ENCODE measurements around the gene MYO3B. TPM values are rescaled to one million over a fixed set of nuclear protein-coding genes. Genes with fewer than 3 reads are reported as not detected.

MYO3B gene
- total and polyA plus RNA-seq, 7 donors: 0.34 TPM; not detected in 6

DNA sequence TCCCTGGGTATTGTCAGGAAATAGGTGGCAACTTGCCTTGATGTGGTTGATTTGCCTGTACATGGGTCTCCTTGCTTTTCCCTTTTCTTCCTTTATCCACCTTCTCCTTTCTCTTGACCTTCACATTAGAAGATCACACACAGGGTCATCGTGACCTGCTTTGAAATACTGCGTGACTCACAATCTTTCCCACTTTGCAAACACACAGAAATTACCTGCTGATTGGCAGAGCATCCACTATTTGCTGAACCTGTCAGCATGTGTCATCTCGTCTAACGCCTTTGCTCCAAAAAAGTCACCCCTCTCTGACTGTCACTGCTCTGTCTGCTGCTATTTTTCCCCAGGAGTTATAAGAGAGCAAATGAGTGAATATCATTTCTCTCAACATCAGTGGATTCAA, 60.8 kb downstream of the MYO3B start:
- no peaks in the 10 kb centered on the region for H3K27me3 ChIP-seq
- H3K9me3 ChIP-seq: no peaks in the 10 kb centered on the region
- no peak overlapping the region for H3K4me3 ChIP-seq
- no peak for DNase-seq
- WGBS, 2 donors: 29 to 68% methylated on average over 4 of the region's 4 CpGs
- H3K36me3 ChIP-seq: no peaks in the 10 kb centered on the region
- H3K4me1 ChIP-seq: no peaks in the 10 kb centered on the region
- intact Hi-C loops (cut with DNase I): loop anchor here (5.0 kb wide), 1 partner anchor 579 kb away; the partner anchor contains the start of gene GAD1
- H3K27ac ChIP-seq: no peak overlapping the region
- TF ChIP-seq EP300 (IDR thresholded peaks at IDR 0.05) (no peak), POLR2AphosphoS5 (IDR thresholded peaks at IDR 0.05) (no peak), POLR2A (IDR thresholded peaks at IDR 0.05) (no peak)
- TF ChIP-seq, protein P1, sequence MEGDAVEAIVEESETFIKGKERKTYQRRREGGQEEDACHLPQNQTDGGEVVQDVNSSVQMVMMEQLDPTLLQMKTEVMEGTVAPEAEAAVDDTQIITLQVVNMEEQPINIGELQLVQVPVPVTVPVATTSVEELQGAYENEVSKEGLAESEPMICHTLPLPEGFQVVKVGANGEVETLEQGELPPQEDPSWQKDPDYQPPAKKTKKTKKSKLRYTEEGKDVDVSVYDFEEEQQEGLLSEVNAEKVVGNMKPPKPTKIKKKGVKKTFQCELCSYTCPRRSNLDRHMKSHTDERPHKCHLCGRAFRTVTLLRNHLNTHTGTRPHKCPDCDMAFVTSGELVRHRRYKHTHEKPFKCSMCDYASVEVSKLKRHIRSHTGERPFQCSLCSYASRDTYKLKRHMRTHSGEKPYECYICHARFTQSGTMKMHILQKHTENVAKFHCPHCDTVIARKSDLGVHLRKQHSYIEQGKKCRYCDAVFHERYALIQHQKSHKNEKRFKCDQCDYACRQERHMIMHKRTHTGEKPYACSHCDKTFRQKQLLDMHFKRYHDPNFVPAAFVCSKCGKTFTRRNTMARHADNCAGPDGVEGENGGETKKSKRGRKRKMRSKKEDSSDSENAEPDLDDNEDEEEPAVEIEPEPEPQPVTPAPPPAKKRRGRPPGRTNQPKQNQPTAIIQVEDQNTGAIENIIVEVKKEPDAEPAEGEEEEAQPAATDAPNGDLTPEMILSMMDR (IDR thresholded peaks at IDR 0.05): no peak

DNA sequence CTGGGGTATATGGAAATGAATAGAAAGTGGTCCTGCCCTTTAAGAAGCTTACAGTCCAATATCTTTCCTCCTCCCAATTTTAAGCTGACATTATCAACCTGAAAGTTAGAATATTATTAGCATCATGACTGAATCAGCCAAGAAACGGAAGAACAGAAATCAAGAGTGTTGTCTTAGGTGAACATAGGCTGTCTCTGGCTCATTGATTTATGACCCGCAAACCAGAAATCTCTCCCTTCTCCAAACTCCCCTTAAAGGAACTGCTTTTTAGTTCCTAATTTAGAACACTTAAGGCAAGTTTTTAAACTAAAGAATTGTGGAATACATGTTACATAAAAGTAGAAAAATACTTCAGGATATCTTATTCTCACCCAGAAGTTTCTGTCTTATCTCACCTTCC, 62.7 kb downstream of the MYO3B start:
- 62 to 69% methylated on average over 2 of the region's 2 CpGs for WGBS, 2 donors

DNA sequence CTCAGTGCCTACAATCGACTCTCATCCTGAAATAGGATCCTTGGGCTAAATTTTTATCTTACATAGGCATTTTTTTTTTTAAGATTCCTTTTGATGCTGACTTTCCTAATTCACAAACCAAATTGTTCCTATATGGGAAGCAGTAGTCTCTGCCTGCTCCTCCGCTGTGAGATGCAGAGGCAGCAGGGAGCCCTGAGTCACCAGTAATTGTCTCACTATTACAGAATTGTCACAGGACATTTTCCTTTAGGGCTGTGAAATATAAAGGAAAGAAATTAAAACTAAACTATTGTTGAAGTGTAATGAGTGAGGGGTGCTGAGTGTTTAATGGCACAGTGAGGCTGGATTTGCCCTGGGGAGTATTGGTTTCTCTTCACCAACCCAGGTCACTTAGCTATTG, 63.8 kb downstream of the MYO3B start:
- no peaks in the 10 kb centered on the region for H3K4me1 ChIP-seq
- H3K27ac ChIP-seq: no peak overlapping the region
- DNase-seq: no peak
- H3K9me3 ChIP-seq: no peaks in the 10 kb centered on the region
- no peaks in the 10 kb centered on the region for H3K36me3 ChIP-seq
- no peak for TF ChIP-seq POLR2AphosphoS5 (IDR thresholded peaks at IDR 0.05)
- TF ChIP-seq, protein P1 (IDR thresholded peaks at IDR 0.05): no peak
- TF ChIP-seq EP300 (IDR thresholded peaks at IDR 0.05): no peak
- TF ChIP-seq POLR2A (IDR thresholded peaks at IDR 0.05): no peak
- intact Hi-C loops (cut with DNase I): no loop called here
- no peak overlapping the region for H3K4me3 ChIP-seq
- 89% methylated on average over 2 of the region's 2 CpGs for WGBS, 2 donors
- no peaks in the 10 kb centered on the region for H3K27me3 ChIP-seq

More for the DNA sequence above, 62.7 kb downstream of the MYO3B start:
- Histone ChIP-seq H3K9me3 (no peaks in the 10 kb centered on the region), H3K27ac (no peak overlapping the region), H3K36me3 (no peaks in the 10 kb centered on the region), H3K4me3 (no peak overlapping the region), H3K4me1 (no peaks in the 10 kb centered on the region), H3K27me3 (no peaks in the 10 kb centered on the region)
- TF ChIP-seq POLR2A (IDR thresholded peaks at IDR 0.05) (no peak), EP300 (IDR thresholded peaks at IDR 0.05) (no peak), POLR2AphosphoS5 (IDR thresholded peaks at IDR 0.05) (no peak)
- TF ChIP-seq, protein P1 (IDR thresholded peaks at IDR 0.05): no peak
- DNase-seq: no peak
- intact Hi-C loops (cut with DNase I): no loop called here

DNA sequence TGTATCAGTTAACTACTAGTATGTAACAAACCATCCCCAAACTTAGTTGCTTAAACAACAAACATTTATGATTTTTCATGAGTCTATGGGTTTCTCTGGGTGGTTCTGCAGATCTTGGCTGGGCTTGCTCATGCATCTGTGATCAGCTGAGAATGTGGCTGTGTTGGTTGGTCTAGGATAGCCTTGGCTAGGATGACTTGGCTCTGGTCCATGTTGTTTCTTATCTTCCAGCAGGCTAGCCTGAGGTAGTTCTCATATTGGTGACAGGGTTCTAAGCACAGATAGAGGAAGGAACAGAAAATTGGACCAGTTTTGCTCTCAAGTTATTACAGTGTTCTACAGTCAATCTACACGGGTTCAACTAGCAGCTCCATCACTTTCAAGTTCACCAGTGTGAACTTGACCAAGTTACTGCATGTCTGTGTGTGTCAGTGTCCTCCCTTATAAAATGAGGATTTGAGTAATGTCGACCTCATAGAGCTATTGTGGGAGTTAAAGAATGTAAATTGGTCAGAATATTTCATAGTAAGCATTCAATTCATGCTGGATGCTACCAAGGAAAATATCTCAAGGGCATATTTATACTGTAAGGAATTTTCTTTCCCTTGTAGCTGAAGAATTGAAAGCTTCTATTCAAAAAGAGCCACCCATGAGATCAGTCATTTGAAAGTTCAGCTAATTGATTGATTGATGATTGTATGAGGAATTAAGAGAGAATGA, 65.3 kb downstream of the MYO3B start:
- Histone ChIP-seq H3K4me1 (no peaks in the 10 kb centered on the region), H3K27ac (no peak overlapping the region), H3K27me3 (no peaks in the 10 kb centered on the region), H3K9me3 (no peaks in the 10 kb centered on the region), H3K36me3 (no peaks in the 10 kb centered on the region), H3K4me3 (no peak overlapping the region)
- TF ChIP-seq EP300 (IDR thresholded peaks at IDR 0.05) (no peak), POLR2AphosphoS5 (IDR thresholded peaks at IDR 0.05) (no peak), POLR2A (IDR thresholded peaks at IDR 0.05) (no peak)
- TF ChIP-seq, protein P1 (IDR thresholded peaks at IDR 0.05): no peak
- intact Hi-C loops (cut with DNase I): no loop called here
- DNase-seq: no peak
- WGBS, 2 donors: 72 to 85% methylated on average over 2 of the region's 2 CpGs

DNA sequence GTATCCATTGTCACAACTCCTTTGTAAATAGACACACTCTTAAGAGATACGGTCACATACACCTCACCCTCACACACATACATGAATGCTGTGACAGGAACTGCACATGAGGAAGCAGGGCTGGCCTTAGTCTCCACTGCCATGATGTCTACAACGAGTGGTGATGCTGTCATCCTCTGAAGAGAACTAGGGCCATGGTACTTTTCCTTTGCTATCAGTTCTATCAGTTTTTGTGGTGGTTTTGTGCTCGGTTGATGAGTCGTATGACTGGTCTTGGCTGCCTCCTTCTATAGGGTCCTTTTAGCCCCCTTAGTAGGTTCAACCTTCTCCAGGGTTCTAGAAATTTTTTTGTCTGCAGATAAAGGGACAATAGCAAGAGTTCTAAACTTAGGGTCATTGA, 66.0 kb downstream of the MYO3B start:
- Histone ChIP-seq H3K9me3 (no peaks in the 10 kb centered on the region), H3K4me3 (no peak overlapping the region), H3K27ac (no peak overlapping the region), H3K4me1 (no peaks in the 10 kb centered on the region), H3K27me3 (no peaks in the 10 kb centered on the region), H3K36me3 (no peaks in the 10 kb centered on the region)
- intact Hi-C loops (cut with DNase I): no loop called here
- 72 to 74% methylated on average over 4 of the region's 4 CpGs for WGBS, 2 donors
- TF ChIP-seq POLR2AphosphoS5 (IDR thresholded peaks at IDR 0.05): no peak
- no peak for TF ChIP-seq EP300 (IDR thresholded peaks at IDR 0.05)
- TF ChIP-seq POLR2A (IDR thresholded peaks at IDR 0.05): no peak
- TF ChIP-seq, protein P1 (IDR thresholded peaks at IDR 0.05): no peak
- DNase-seq: no peak

All from sigmoid colon (tissue), 7 donors.